ENCODE measurements around the gene MAP3K10.

DNA sequence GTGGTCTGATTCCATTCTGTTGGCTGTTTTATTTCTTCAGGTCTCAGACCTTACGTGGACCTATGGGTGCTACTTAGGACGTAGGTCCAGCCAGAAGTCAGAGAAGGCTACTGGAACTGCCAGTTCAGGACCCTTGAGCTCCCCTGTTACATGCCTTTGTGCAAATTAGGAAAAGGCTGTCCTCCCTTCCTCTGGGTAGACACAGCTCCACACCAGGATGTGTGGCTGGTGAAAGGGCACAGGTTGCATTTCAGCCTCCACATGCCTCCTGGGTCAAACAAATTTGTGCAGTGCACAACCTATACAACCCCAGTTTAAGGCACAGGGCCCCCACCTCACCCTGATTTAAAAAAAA is 43.9 kb upstream of the MAP3K10 start:
- TF ChIP-seq, protein P1, sequence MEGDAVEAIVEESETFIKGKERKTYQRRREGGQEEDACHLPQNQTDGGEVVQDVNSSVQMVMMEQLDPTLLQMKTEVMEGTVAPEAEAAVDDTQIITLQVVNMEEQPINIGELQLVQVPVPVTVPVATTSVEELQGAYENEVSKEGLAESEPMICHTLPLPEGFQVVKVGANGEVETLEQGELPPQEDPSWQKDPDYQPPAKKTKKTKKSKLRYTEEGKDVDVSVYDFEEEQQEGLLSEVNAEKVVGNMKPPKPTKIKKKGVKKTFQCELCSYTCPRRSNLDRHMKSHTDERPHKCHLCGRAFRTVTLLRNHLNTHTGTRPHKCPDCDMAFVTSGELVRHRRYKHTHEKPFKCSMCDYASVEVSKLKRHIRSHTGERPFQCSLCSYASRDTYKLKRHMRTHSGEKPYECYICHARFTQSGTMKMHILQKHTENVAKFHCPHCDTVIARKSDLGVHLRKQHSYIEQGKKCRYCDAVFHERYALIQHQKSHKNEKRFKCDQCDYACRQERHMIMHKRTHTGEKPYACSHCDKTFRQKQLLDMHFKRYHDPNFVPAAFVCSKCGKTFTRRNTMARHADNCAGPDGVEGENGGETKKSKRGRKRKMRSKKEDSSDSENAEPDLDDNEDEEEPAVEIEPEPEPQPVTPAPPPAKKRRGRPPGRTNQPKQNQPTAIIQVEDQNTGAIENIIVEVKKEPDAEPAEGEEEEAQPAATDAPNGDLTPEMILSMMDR (IDR thresholded peaks at IDR 0.05): no peak
- no peak for TF ChIP-seq POLR2AphosphoS5 (IDR thresholded peaks at IDR 0.05)

Measured in breast epithelium (tissue), 3 donors.